T47D (cell line): ENCODE data around the gene AFF3.

Experiments used
- DNase-seq, 2 experiments: peaks; one replicate each; pipeline versions ENCODE4 v3.0.0 to v3.0.0-alpha.2; 2011 to 2012; ENCODE audit warnings: low read depth in 1 of 2, low spot score in 1 of 2
- JUND ChIP-seq: IDR thresholded peaks from 2 replicates; pipeline ENCODE4 v1.6.1; 2012; ENCODE audit warnings: low read depth
- in situ Hi-C: cut with HindIII; loops from 2 replicates; pipeline ENCODE4 v1.10.0; 2016; ENCODE audit warnings: low sequenced_read_pairs, low pct_unique_long_range_greater_than_20kb

AFF3 gene

DNA sequence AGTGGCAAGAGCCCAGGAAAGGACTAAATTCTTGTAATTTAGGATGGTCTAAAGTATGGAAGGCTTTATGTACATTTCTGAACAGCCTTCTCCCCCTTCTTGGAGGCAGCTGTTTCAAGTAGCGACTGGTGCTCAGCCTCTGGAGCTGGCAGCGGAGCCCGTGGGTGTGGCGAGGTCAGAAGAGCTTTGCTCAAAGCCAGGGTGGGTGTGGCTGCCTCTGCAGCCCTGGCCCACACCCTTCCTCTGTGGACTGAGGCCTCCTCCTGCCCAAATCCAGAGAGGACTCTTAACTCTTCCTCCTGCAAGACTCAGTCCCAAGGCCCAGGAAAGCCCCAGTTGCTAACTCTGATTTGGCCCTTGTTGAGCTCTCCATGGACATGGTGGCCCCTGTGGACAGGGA, 450.5 kb downstream of the AFF3 start:
- no peak for TF ChIP-seq JUND
- no peak for DNase-seq
- in situ Hi-C loops = no loop called here

DNA sequence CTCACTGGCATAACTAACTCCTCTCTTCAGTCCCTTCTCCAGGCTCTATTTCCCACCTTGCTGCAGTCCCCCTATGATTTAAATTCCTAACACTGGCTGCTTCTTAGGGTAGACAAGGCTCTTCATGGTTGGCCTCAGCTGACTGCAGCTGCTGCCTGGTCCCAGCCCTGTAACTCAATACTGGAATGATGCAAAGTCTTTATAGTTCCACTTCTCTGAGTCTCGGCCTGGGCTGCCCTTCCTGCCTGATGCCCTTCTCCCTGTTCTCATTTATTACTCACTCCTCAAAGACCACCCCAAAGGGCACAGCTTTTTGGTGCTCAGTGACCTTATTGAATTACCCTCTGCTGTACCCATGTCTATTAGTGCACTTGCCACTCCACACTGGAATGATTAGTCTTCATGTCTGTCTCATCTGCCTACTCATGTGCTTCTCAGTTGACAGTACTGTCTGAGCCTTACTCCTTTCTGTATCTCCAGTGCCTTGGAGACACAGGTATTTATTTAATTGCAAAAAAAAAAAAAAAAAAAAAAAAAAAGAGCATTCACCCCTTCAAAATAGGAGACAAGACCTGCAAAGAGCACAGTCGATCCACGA, 453.1 kb downstream of the AFF3 start:
- in situ Hi-C loops = no loop called here
- DNase-seq = no peak
- no peak for TF ChIP-seq JUND

DNA sequence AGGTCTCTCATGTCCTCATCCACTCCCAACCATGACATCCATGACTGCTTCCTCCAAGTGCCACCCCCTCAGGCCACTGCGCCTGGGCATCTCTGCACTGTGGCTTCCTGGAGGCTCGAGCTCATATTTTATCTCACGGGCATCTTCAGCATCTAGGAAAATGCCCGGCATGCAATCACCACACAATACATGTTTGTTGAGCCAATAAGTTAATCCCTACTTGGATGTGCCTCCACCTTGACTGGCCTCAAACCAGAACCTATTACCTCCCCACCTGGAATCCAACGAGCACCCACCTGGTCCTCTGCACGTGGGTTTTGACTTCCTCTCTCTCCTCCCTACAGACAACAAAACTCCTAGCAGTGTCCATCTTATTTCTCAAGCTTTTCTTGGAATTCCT, 453.7 kb downstream of the AFF3 start:
- TF ChIP-seq JUND = peak; percentile 66; the same call in 1 of the 2 replicates
- peak in 1 of 2 experiments; percentile 94 for DNase-seq
- in situ Hi-C loops = no loop called here

DNA sequence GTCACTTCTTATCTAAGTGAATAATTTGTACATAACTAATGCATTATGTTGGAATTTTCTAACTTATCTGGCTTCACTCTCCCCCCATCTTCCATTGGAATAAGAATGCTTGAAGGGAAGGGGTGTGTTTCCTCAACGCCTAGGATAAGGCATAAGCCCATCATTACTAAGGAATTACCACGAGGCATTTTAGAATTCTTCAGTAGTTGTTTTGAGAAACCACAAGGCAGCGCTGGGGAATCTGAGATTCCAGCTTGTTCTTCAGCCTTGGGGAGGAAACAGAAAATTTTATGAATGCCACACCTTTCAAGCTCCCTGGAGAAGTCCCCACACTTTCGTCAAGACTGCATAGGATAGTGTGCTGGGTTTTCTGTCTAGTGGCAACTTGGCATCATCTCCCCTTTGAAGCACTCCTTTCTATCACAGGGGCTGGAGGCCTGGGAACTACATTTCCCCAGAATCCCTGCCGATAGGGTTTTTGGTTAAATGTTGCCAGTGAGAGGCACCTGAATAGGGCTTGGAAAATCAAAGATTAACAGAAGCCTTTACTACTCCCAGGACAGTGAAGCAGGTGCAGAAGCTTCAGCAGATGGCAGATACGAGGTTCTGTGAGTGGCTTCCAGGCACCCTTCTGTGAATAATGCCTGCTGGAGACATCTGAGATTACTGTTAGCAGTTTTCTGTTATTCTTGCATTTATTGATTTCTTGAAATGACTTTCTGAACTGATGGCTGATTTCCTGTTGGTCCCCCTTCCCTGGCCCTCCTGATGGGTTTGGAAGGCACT, 459.9 kb downstream of the AFF3 start:
- no peak for TF ChIP-seq JUND
- in situ Hi-C loops = no loop called here
- no peak for DNase-seq

GRCh38 chr2:99680946-99681345, 461.4 kb downstream of the AFF3 start:
- DNase-seq = no peak
- in situ Hi-C loops = no loop called here
- no peak for TF ChIP-seq JUND

DNA sequence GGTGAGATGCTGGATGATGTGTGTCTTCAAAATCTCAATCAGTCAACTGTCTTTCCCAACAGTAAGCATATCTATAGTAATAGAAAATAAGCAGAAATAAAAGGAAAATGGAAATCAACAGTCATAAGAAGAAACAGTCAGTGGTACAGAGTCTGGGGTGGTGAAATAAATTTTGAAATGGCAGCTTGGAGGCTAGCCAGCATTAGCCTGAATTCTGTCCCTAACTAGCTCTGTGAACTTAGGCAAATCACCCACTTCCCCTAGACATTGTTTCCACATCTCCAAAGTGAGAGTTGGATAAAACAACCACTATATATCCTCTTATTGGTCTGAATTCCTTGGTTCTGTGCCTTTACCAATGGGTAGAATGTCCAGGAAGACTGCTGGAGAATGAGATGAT, 462.9 kb downstream of the AFF3 start:
- no peak for TF ChIP-seq JUND
- in situ Hi-C loops = no loop called here

GRCh38 chr2:99678625-99679024, 463.8 kb downstream of the AFF3 start:
- DNase-seq = no peak
- in situ Hi-C loops = no loop called here
- TF ChIP-seq JUND = no peak

More for the DNA sequence above, 462.9 kb downstream of the AFF3 start:
- no peak for DNase-seq

DNA sequence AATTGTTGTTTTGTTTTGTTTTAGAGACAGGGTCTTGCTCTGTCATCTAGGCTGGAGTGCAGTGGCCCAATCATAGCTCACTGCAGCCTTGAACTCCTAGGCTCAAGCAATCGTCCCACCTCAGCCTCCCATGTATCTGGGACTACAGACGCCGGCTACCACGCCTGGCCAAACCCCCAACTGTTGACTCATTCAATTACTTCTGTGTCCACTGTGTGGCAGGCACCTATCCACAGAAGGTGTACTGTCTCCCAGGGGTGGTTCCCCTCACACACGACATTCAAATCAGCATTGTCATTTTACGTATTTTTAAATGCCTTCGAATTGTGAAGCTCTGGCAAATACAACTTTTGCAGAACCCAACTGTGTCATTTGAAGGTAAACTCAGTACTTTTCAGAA, 464.6 kb downstream of the AFF3 start:
- no peak for TF ChIP-seq JUND
- in situ Hi-C loops = no loop called here
- no peak for DNase-seq

GRCh38 chr2:99675130-99675661, 467.2 kb downstream of the AFF3 start:
- in situ Hi-C loops = no loop called here
- TF ChIP-seq JUND = no peak
- no peak for DNase-seq

- no peak for DNase-seq
- no peak for TF ChIP-seq JUND
- in situ Hi-C loops = no loop called here
Measured at GRCh38 chr2:99674090-99674489, 468.3 kb downstream of the AFF3 start.

DNA sequence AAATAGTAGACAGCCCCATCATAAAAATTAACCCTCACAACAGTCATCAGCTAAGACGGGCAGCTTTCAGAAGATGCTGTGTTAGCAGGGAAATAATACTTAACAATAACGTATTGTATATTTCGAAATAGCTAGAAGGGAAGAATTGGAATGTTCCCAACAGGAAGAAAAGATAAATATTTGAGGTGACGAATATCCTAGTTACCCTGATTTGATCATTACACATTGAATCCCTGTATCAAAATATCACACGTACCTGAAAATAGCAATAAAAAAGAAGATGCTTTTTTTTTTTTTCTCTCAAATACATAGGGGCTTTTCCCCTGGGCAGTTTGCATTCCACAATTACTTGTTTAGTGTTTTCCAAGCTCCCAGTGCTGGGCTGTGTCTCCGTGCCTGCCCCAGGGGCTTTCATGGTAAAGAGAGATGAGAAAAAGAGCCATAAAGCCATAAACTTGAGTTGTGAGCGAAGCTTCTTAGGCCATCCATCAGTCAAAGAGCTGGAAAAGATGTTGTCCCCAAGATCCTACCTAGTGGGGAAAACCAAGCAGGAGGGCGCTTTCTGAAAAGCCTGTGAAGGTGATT, 469.5 kb downstream of the AFF3 start:
- peak in 1 of 2 experiments; percentile 85 for DNase-seq
- peak; percentile 75; the same call in 1 of the 2 replicates for TF ChIP-seq JUND
- in situ Hi-C loops = no loop called here

DNA sequence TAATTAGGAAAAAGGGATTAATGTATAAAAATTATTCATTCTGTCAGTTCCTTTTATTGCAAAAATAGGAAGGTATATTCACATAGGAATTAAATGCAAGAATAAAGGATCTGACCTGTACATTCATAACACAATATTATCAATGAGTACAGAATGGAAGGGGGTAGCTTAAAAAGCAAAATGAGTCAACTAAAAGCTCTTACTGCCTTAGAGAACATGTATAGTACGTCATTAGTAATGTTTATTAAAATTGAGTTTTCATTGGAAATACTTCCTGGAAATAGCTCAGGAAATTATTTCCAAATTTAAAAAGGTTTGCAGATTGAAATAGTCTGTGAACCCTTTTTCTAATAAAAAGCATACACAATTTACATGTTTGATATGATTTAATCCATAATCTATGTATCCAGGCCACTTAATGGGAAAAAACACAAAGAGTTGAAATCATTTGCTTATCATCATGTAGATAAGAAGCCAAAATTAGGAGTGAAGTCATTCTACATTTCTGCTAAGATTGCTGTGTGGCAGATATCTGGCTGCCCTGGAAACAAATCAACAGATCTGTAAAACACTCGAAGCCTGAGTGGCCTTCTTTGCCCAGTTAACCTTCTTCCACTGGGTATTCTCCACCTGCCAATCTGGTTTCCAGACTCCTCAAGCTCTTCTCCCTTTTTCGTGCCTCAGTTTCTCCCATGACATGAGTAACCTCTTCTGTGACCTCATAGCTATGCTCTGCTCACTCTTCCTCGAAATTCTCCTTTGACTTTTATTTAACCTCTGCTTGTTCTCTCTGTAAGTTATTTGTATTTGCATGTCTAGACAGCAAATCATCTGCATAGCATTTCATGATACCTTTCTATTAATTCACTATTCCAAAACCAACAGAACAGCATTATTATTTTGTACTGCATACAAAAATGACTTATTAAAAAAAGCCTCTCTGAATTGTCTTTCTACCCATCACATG, 471.3 kb downstream of the AFF3 start:
- DNase-seq = no peak
- in situ Hi-C loops = no loop called here
- no peak for TF ChIP-seq JUND
